GM21717 (cell line): Measurements from ENCODE around the gene IPO13.
A peak's percentile ranks its signal among the peaks of the same experiment; 100 is the strongest.

Experiments
- ATAC-seq: cut with Tn5 transposase; IDR thresholded peaks from one replicate; pipeline ENCODE4 v1.9.1; 2021; ENCODE audit warnings: mild to moderate bottlenecking, moderate library complexity; ENCODE audit not compliant: unreplicated experiment

Gene IPO13

GRCh38 chr1:43973981-43974442 lies 27.3 kb downstream of the IPO13 start:
- no peak for ATAC-seq

DNA sequence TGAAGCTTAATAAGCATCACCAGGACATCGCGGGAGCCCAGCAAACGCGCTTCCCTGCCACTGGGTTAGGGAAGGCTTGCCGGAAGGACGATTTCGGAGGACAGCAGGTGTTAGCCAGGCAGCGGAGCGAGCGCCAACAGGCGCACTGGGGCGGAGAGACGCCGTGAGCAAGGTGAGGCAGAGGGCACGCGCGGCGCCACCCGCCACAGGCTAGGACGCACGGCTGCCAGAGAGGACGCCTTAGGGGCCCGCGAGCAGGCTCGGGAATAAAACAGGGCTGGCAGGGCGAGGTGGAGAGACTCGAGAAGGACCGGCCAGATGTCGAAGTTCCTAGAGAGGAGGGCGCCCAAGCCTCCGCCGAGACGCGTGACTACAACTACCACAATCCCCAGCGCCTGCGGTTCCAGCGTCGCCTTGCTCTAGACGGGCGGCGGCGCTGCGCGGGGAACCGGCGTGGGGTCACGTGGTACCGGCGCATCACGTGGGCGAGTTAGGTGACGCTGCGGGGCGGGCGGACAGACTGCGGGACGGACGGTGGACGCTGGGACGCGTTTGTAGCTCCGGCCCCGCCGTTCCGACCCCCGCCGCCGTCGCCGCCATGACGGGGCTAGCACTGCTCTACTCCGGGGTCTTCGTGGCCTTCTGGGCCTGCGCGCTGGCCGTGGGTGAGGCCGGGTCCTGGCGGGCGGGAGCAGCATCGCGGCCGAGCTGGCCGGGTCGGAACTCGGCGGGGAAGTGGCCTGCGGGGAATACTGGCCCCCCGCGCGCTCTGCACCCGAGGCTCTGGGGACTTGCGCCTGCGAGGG lies 27.9 kb downstream of the IPO13 start, which contains the start of gene ATP6V0B:
Gene ATP6V0B (plus strand): TSS at position 518 of the 806 bp plus-strand sequence. CDS start 81 bp downstream, at position 599.
- peak; percentile 58 for ATAC-seq

GRCh38 chr1:43975249-43975961 lies 28.7 kb downstream of the IPO13 start:
- ATAC-seq: no peak

DNA sequence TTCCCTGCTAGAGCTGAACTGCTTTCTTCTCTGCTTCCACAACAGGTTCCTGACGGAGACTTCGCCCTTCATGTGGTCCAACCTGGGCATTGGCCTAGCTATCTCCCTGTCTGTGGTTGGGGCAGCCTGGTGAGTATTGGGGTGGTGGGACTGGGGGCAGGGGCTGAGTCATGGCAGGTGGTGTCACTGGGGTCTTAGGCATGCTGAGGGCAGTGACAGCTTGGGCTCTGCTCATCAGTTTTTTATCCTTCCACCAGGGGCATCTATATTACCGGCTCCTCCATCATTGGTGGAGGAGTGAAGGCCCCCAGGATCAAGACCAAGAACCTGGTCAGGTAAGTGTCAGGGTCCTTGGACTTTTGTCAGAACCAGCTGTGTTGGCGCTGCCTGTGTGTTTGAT lies 29.3 kb downstream of the IPO13 start:
- ATAC-seq: no peak

GRCh38 chr1:43976890-43977289 lies 30.1 kb downstream of the IPO13 start:
- ATAC-seq: no peak

GRCh38 chr1:43977376-43978263 lies 30.9 kb downstream of the IPO13 start:
- ATAC-seq: no peak

- ATAC-seq: no peak
These were observed 31.5 kb downstream of the IPO13 start for GRCh38 chr1:43978264-43978550.

GRCh38 chr1:43978551-43979260 lies 32.0 kb downstream of the IPO13 start, which contains the start of gene B4GALT2:
B4GALT2 (plus strand) TSS chr1:43979210; CDS start chr1:43981161, 1,951 bp downstream.
- ATAC-seq: no peak

- ATAC-seq: no peak
These were observed 32.4 kb downstream of the IPO13 start for GRCh38 chr1:43979261-43979527.

- ATAC-seq: no peak
These were observed 32.9 kb downstream of the IPO13 start for GRCh38 chr1:43979528-43980254.

GRCh38 chr1:43980255-43981134 lies 33.7 kb downstream of the IPO13 start:
- no peak for ATAC-seq

- no peak for ATAC-seq
These were observed 34.4 kb downstream of the IPO13 start for GRCh38 chr1:43981135-43981491.

DNA sequence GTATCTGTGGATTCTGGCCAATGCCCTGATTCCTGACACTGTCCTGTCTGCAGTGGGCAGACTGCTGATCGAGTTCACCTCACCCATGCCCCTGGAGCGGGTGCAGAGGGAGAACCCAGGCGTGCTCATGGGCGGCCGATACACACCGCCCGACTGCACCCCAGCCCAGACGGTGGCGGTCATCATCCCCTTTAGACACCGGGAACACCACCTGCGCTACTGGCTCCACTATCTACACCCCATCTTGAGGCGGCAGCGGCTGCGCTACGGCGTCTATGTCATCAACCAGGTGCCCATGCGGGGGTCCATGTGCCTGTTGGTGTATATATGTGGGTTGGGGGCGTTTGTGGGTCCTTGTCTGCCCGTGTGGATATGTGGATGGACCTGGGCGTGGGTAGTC lies 34.9 kb downstream of the IPO13 start:
- no peak for ATAC-seq

DNA sequence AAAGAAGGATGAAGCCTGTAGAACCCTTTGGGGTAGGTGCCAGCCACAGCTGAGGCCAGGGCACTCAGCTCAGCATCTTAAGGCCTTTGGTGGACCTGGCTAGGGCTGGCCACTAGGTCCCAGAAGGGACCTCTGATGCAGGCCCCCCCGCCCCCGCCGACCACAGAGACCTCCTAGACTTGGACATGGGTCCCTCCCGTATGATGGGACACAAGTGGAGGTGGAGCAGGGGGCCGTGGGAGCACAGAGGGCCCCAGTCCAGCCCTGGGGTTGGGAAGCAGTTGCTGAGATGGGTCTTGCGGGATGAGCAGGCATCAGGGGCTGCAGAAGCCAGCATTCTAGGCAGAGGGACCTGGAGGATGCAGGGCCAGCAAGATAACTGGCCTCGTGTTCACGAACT lies 35.5 kb downstream of the IPO13 start:
- ATAC-seq: no peak

GRCh38 chr1:43982808-43983207 lies 36.1 kb downstream of the IPO13 start:
- ATAC-seq: no peak

DNA sequence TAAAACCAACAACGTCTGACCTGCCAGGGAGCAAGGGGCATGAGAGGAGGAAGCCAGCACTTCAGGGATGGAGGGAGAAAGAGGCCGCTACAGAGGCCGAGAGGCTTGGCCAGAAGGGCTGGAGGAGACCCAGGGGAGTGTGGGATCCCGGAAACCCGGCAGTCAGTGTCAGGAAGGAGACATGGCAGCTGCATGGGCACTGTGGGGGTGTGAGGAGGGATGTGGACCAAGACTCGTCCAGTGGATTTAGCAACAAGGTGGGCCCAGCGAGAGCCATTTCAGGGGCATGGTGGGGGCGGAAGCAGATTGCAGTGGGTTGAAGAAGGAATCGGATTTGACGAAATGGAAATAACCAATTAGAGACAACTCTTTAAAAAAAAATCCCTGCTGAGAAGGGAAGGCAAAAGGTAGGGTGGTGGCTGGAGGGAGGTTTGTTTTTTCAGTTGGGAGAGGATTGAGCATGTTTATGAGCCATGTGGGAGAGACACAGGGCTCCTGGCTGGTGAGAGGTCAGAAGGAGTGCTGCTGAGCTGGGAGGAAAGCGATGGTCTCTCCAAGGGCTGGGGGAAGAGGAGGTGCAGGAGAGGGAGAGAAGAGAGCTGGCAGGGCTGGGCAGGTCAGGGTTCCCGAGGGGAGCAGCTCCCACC lies 36.6 kb downstream of the IPO13 start:
- ATAC-seq: no peak

DNA sequence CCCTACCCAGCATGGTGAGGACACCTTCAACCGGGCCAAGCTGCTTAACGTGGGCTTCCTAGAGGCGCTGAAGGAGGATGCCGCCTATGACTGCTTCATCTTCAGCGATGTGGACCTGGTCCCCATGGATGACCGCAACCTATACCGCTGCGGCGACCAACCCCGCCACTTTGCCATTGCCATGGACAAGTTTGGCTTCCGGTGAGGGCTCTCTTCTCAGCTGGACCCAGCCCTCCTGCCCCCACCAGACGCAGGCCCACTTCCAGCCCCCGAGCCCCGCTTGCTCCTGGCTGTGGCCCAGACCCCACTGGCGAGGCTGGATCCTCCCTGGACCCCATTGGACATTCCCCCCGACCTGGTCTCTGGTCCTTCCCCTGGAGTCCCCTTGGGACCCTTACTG lies 38.1 kb downstream of the IPO13 start:
- no peak for ATAC-seq

DNA sequence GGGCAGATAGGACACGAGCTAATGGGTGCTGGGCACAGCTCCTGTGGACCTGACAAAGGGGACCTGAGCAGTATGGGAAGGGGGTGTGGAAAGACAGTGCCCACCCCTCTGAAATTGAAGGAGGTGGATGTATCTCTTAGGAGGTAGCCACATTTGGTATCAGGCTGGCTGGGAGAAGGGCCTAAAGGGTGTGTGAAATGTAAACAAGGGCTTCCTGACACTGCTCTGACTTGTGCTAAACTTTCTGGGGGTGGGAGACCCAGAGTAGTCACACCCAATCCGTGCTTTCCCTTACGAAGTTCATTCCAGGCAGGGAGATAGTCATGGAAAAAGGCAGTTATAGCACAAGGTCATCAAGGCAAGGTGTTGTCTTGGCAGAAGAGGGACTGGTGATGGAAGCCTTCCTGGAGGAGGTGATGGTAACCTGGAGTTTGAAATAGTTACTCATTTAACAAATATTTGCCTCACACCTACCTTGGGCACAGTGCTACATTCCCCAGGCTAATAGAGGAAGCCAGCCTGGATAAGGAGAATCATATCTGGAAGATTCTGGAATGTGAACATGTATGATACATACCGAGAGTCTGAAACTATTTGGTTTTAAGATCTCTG lies 39.3 kb downstream of the IPO13 start:
- ATAC-seq: no peak
